ENCODE measurements around the gene RBM4. TPM values are rescaled to one million over a fixed set of nuclear protein-coding genes. Genes with fewer than 3 reads are reported as not detected.

RBM4 gene
- total RNA-seq, 1 donor from 2014 or later: 153 TPM

DNA sequence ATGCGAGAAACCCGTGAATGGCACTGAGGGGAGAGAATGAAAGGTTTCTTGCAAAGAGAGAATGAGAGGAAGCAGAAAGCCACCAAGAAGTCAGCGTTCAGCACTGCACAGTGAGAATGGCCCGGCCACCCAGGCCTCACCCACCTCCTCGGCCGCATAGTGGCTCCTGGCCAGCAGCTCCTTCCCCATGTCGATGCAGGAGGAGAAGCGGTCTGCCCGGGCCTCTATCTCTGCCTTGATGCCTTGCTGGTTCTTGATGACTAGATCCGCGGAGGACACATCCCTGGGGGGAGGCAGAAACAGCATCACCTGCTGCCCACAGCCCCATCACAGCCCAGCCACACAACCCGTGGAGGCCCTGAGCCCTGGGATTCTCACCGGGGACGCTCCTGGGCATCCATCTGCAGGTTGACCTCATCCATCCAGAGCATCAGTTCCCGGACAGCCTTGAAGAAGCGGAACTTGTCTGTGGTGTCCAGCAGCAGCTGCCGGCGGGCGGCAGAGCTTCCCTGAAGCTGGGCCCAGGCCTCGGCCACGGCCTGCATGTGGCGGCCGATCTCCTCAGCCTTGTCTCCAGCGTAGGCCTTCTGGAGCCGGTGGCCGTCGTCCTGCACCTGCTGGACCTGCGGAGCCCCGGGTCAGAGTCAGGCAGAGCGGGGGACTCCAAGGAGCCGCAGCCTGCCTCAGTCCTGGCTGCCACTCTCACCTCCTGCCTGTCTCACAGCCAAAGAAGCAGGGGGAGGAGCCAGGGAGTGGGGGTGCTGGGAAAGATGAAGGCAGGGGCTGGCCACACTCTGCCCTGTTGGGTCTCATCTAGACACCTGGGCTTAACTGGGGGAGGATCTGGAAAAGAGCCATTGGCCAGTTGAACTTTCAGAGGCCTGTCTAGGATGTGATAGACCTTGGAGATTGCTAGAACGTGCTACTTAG lies 51.4 kb downstream of the RBM4 start:
- H3K4me3 ChIP-seq (ENCODE audit: insufficient read depth, low read depth, low read length): no peak overlapping the region
- FAIRE-seq: no peak
- no peaks in the 10 kb centered on the region for H3K36me3 ChIP-seq (ENCODE audit: insufficient read depth, low read length)
- no peak overlapping the region for H3K9ac ChIP-seq (ENCODE audit: low read length)
- no peak overlapping the region for H3K4me2 ChIP-seq (ENCODE audit: low read length)
- no peak overlapping the region for H3K27ac Mint-ChIP-seq (ENCODE audit: unreplicated experiment)
- H3K27me3 ChIP-seq (ENCODE audit: insufficient read depth, low read length): no peaks in the 10 kb centered on the region
- no peaks in the 10 kb centered on the region for H3K4me1 ChIP-seq (ENCODE audit: insufficient read depth, low read length)
- peaks cover 5% of the 10 kb centered on the region for H3K4me1 Mint-ChIP-seq (ENCODE audit: low read depth, unreplicated experiment)
- no peak overlapping the region for H3K27ac ChIP-seq (ENCODE audit: low read depth, low read length)
- no peaks in the 10 kb centered on the region for H3K9me3 ChIP-seq (ENCODE audit: insufficient read depth, low read depth, low read length)
- no peaks in the 10 kb centered on the region for H4K20me1 ChIP-seq (ENCODE audit: insufficient read depth, low read length)
- peaks cover 6% of the 10 kb centered on the region for H3K36me3 Mint-ChIP-seq (ENCODE audit: low read depth, unreplicated experiment)
- no peak overlapping the region for H2AFZ ChIP-seq (ENCODE audit: low read depth, low read length)
- H3K4me3 Mint-ChIP-seq (ENCODE audit: unreplicated experiment): no peak overlapping the region
- H3K9me3 Mint-ChIP-seq (ENCODE audit: unreplicated experiment): no peaks in the 10 kb centered on the region
- TF ChIP-seq EZH2 (IDR thresholded peaks at IDR 0.05; ENCODE audit: insufficient read depth, low read length): no peak
- TF ChIP-seq, protein P1, sequence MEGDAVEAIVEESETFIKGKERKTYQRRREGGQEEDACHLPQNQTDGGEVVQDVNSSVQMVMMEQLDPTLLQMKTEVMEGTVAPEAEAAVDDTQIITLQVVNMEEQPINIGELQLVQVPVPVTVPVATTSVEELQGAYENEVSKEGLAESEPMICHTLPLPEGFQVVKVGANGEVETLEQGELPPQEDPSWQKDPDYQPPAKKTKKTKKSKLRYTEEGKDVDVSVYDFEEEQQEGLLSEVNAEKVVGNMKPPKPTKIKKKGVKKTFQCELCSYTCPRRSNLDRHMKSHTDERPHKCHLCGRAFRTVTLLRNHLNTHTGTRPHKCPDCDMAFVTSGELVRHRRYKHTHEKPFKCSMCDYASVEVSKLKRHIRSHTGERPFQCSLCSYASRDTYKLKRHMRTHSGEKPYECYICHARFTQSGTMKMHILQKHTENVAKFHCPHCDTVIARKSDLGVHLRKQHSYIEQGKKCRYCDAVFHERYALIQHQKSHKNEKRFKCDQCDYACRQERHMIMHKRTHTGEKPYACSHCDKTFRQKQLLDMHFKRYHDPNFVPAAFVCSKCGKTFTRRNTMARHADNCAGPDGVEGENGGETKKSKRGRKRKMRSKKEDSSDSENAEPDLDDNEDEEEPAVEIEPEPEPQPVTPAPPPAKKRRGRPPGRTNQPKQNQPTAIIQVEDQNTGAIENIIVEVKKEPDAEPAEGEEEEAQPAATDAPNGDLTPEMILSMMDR (IDR thresholded peaks at IDR 0.05; ENCODE audit: insufficient read depth, low read depth, low read length): no peak
- no peak for DNase-seq (ENCODE audit: low read depth)
- H3K27me3 Mint-ChIP-seq (ENCODE audit: low read depth, unreplicated experiment): no peaks in the 10 kb centered on the region
- no peaks in the 10 kb centered on the region for H3K79me2 ChIP-seq (ENCODE audit: insufficient read depth, low read length)

DNA sequence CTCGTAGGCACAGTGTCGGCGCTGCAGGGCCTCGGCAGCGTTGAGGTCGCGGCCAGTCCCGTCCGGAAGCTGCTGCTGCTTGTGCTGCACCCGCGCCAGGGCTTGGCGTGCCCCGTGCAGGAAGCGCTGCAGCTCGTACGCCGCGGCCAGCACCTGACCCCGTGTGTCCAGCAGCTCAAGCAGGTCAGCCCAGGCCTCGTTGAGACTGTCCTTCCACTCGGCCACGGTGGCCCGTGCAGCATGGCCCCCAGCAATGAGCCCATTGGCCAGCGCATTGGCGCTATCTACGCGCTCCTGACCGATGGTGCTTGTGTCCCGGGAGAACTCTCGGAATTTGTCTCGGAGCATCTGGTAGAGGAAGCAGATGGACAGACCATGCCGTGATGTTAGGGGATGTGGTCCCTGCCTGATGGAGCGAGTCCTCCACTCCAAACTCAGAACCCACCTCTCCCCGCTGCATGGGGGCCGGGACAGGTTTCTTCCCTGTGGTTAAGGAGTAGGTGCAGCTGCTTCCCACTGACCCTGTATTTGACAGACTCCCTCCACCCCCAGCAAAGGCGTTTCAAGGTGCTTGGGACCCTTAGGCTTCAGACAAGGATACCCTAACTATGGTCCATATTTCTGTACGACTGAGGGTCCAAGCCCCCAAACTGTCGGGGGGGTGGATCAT lies 52.9 kb downstream of the RBM4 start:
- no peak overlapping the region for H3K4me2 ChIP-seq (ENCODE audit: low read length)
- no peaks in the 10 kb centered on the region for H3K27me3 Mint-ChIP-seq (ENCODE audit: low read depth, unreplicated experiment)
- FAIRE-seq (no peak), DNase-seq (ENCODE audit: low read depth) (no peak)
- no peaks in the 10 kb centered on the region for H3K27me3 ChIP-seq (ENCODE audit: insufficient read depth, low read length)
- no peak overlapping the region for H3K4me3 Mint-ChIP-seq (ENCODE audit: unreplicated experiment)
- H3K36me3 ChIP-seq (ENCODE audit: insufficient read depth, low read length): no peaks in the 10 kb centered on the region
- peaks cover 2% of the 10 kb centered on the region for H3K4me1 Mint-ChIP-seq (ENCODE audit: low read depth, unreplicated experiment)
- peaks cover 5% of the 10 kb centered on the region for H3K36me3 Mint-ChIP-seq (ENCODE audit: low read depth, unreplicated experiment)
- H3K4me1 ChIP-seq (ENCODE audit: insufficient read depth, low read length): no peaks in the 10 kb centered on the region
- H3K9me3 Mint-ChIP-seq (ENCODE audit: unreplicated experiment): no peaks in the 10 kb centered on the region
- H3K9me3 ChIP-seq (ENCODE audit: insufficient read depth, low read depth, low read length): no peaks in the 10 kb centered on the region
- H4K20me1 ChIP-seq (ENCODE audit: insufficient read depth, low read length): no peaks in the 10 kb centered on the region
- H3K79me2 ChIP-seq (ENCODE audit: insufficient read depth, low read length): no peaks in the 10 kb centered on the region
- TF ChIP-seq EZH2 (IDR thresholded peaks at IDR 0.05; ENCODE audit: insufficient read depth, low read length): no peak
- TF ChIP-seq, protein P1 (IDR thresholded peaks at IDR 0.05; ENCODE audit: insufficient read depth, low read depth, low read length): no peak
- no peak overlapping the region for H3K4me3 ChIP-seq (ENCODE audit: insufficient read depth, low read depth, low read length)
- H3K9ac ChIP-seq (ENCODE audit: low read length): no peak overlapping the region
- H3K27ac Mint-ChIP-seq (ENCODE audit: unreplicated experiment): no peak overlapping the region
- no peak overlapping the region for H3K27ac ChIP-seq (ENCODE audit: low read depth, low read length)
- no peak overlapping the region for H2AFZ ChIP-seq (ENCODE audit: low read depth, low read length)
